HL-60 (cell line): Measurements from ENCODE around the gene NBEAL1.
"Not testable (repeated sequence)": the region's sequence is repeated elsewhere in the genome, so short reads cannot be mapped to it uniquely, and the experiment has no call there.

Source experiments
- DNase-seq, 2 experiments: peaks; one replicate each; pipeline ENCODE4 v3.0.0-alpha.2; 2010 to 2020; ENCODE audit warnings: low read depth in 1 of 2, low spot score in 1 of 2
- H3K27ac ChIP-seq: fragments of 250-450 bp; sonication (Bioruptor Pico); replicated peaks from 2 replicates; pipeline ENCODE4 v1.5.1; 2020; ENCODE audit warnings: mild to moderate bottlenecking, moderate library complexity
- H3K27me3 ChIP-seq: fragments of 250-450 bp; sonication (Bioruptor Pico); 2 replicates; pipeline ENCODE4 v1.5.1; 2021; ENCODE audit warnings: mild to moderate bottlenecking, moderate library complexity; ENCODE audit not compliant: insufficient read depth, poor library complexity, severe bottlenecking
- H3K4me3 ChIP-seq: replicated peaks from 2 replicates; pipeline ENCODE4 v1.5.1; 2011; ENCODE audit warnings: mild to moderate bottlenecking, control low read depth, low read length; ENCODE audit not compliant: insufficient read depth
- GABPA ChIP-seq: IDR thresholded peaks from 2 replicates; pipeline ENCODE4 v1.6.1; 2012; ENCODE audit warnings: low read depth
- POLR2AphosphoS5 ChIP-seq: IDR thresholded peaks from 2 replicates; pipeline ENCODE4 v1.6.1; 2012; ENCODE audit warnings: low read depth
- SPI1 ChIP-seq: IDR thresholded peaks from 2 replicates; pipeline ENCODE4 v1.6.1; 2012; ENCODE audit warnings: low read depth, mild to moderate bottlenecking, borderline replicate concordance
- TF ChIP-seq, protein P1 (sequence below): IDR thresholded peaks from 2 replicates; pipeline ENCODE4 v1.6.1; 2012; ENCODE audit warnings: low read depth; ENCODE audit not compliant: insufficient replicate concordance
- TF ChIP-seq, protein P2 (sequence below): IDR thresholded peaks from one replicate; pipeline ENCODE4 v1.5.1; 2011; ENCODE audit warnings: low read length, control low read depth, inconsistent platforms; ENCODE audit not compliant: insufficient read depth

Gene NBEAL1

GRCh38 chr2:203155406-203155805 is 140.7 kb downstream of the NBEAL1 start:
- Histone ChIP-seq H3K4me3 (no peak overlapping the region), H3K27ac (no peak overlapping the region), H3K27me3 (no peaks in the 10 kb centered on the region)
- DNase-seq = no peak
- TF ChIP-seq SPI1 = no peak
- TF ChIP-seq GABPA = no peak
- TF ChIP-seq POLR2AphosphoS5 = no peak
- TF ChIP-seq, protein P1, sequence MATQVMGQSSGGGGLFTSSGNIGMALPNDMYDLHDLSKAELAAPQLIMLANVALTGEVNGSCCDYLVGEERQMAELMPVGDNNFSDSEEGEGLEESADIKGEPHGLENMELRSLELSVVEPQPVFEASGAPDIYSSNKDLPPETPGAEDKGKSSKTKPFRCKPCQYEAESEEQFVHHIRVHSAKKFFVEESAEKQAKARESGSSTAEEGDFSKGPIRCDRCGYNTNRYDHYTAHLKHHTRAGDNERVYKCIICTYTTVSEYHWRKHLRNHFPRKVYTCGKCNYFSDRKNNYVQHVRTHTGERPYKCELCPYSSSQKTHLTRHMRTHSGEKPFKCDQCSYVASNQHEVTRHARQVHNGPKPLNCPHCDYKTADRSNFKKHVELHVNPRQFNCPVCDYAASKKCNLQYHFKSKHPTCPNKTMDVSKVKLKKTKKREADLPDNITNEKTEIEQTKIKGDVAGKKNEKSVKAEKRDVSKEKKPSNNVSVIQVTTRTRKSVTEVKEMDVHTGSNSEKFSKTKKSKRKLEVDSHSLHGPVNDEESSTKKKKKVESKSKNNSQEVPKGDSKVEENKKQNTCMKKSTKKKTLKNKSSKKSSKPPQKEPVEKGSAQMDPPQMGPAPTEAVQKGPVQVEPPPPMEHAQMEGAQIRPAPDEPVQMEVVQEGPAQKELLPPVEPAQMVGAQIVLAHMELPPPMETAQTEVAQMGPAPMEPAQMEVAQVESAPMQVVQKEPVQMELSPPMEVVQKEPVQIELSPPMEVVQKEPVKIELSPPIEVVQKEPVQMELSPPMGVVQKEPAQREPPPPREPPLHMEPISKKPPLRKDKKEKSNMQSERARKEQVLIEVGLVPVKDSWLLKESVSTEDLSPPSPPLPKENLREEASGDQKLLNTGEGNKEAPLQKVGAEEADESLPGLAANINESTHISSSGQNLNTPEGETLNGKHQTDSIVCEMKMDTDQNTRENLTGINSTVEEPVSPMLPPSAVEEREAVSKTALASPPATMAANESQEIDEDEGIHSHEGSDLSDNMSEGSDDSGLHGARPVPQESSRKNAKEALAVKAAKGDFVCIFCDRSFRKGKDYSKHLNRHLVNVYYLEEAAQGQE = no peak

DNA sequence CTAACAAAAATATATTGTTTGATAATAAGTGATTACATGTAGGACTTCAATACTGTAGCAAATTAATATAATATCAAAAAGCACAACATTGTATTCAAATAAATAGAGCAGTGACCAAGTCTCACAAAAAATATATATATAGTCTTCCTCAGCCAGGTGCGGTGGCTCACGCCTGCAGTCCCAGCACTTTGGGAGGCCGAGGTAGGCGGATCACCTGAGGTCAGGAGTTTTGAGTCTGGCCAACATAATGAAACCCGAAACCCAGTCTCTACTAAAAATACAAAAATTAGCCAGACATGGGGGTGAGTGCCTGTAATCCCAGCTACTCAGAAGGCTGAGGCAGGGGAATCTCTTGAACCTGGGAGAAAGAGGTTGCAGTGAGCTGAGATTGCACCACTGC is 148.0 kb downstream of the NBEAL1 start:
- not testable (repeated sequence) for DNase-seq

GRCh38 chr2:203164311-203164935 is 149.7 kb downstream of the NBEAL1 start:
- no peaks in the 10 kb centered on the region for H3K27me3 ChIP-seq
- DNase-seq = no peak
- no peak overlapping the region for H3K4me3 ChIP-seq
- TF ChIP-seq, protein P2, sequence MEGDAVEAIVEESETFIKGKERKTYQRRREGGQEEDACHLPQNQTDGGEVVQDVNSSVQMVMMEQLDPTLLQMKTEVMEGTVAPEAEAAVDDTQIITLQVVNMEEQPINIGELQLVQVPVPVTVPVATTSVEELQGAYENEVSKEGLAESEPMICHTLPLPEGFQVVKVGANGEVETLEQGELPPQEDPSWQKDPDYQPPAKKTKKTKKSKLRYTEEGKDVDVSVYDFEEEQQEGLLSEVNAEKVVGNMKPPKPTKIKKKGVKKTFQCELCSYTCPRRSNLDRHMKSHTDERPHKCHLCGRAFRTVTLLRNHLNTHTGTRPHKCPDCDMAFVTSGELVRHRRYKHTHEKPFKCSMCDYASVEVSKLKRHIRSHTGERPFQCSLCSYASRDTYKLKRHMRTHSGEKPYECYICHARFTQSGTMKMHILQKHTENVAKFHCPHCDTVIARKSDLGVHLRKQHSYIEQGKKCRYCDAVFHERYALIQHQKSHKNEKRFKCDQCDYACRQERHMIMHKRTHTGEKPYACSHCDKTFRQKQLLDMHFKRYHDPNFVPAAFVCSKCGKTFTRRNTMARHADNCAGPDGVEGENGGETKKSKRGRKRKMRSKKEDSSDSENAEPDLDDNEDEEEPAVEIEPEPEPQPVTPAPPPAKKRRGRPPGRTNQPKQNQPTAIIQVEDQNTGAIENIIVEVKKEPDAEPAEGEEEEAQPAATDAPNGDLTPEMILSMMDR = no peak
- H3K27ac ChIP-seq = no peak overlapping the region

More for the DNA sequence above, 148.0 kb downstream of the NBEAL1 start:
- not testable (repeated sequence) for H3K27ac ChIP-seq, H3K4me3 ChIP-seq, H3K27me3 ChIP-seq

DNA sequence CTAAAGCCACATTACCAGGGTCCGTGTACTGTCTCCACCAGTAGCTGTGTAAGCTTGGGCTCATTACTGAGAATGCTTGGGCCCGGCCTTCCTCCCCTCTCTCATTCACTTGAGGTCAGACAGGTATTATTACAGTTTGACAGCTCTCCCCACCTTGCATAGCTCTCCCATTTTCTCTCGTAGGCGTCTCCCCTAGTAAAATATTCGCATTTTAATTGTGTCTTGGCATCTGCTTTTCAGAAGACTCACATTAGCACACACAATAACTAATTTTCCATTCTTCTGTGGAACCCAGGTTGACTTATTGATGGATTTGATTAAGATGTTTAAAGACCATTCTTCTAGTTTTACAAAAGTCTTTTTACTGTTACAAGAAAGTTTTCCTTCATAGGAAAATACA is 153.1 kb downstream of the NBEAL1 start:
- Histone ChIP-seq H3K4me3 (no peak overlapping the region), H3K27ac (no peak overlapping the region), H3K27me3 (no peaks in the 10 kb centered on the region)
- TF ChIP-seq SPI1 (no peak), GABPA (no peak), POLR2AphosphoS5 (no peak)
- TF ChIP-seq, protein P1 = no peak
- TF ChIP-seq, protein P2 = no peak
- DNase-seq = no peak

GRCh38 chr2:203170502-203170901 is 155.8 kb downstream of the NBEAL1 start:
- Histone ChIP-seq H3K27ac (no peak overlapping the region), H3K27me3 (no peaks in the 10 kb centered on the region), H3K4me3 (no peak overlapping the region)
- no peak for DNase-seq
- TF ChIP-seq, protein P1 = no peak
- no peak for TF ChIP-seq SPI1
- TF ChIP-seq GABPA = no peak
- TF ChIP-seq, protein P2 = no peak
- no peak for TF ChIP-seq POLR2AphosphoS5
